Breast epithelium (tissue), 4 donors: ENCODE results near the gene ALDH1L1. TPM values are rescaled to one million over a fixed set of nuclear protein-coding genes. Genes with fewer than 3 reads are reported as not detected.

Source experiments
- DNase-seq, 2 donors: peaks; one replicate each; pipeline ENCODE4 v3.0.0-alpha.2; 2019; ENCODE audit warnings: low spot score in 2 of 2
- H3K27ac ChIP-seq, 2 donors: fragments of 200-600 bp; sonication (generic) in 1 of 2; one replicate each; pipeline ENCODE4 v1.5.1; 2016 to 2019; ENCODE audit warnings: mild to moderate bottlenecking in 1 of 2
- H3K27me3 ChIP-seq, 2 donors: fragments of 200-600 bp; sonication (generic) in 1 of 2; one replicate each; pipeline versions ENCODE4 v1.5.1 to v1.6.0; 2017 to 2019; ENCODE audit warnings: control low read depth in 1 of 2, mild to moderate bottlenecking in 1 of 2
- H3K36me3 ChIP-seq: fragments of 200-600 bp; one replicate; pipeline ENCODE4 v1.5.1; 2019
- H3K4me1 ChIP-seq, 2 donors: fragments of 200-600 bp; sonication (generic); one replicate each; pipeline ENCODE4 v1.5.1; 2016 to 2019; ENCODE audit warnings: control low read depth in 1 of 2
- H3K4me3 ChIP-seq, 3 donors: fragments of 200-600 bp; sonication (generic); 1 replicate in 2 of 3; 2 replicates in 1 of 3; pipeline ENCODE4 v1.5.1; 2016 to 2019; ENCODE audit warnings: mild to moderate bottlenecking in 3 of 3, moderate library complexity in 2 of 3
- H3K9me3 ChIP-seq, 2 donors: fragments of 200-600 bp; sonication (generic) in 1 of 2; one replicate each; pipeline ENCODE4 v1.5.1; 2016 to 2019; ENCODE audit warnings: control low read depth in 1 of 2
- CTCF ChIP-seq, 3 donors: fragments of 450-650 bp; IDR thresholded peaks; one replicate each; pipeline ENCODE4 v1.5.1; 2016 to 2017; ENCODE audit warnings: antibody characterized with exemption in 3 of 3, mild to moderate bottlenecking in 3 of 3, moderate library complexity in 3 of 3
- POLR2A ChIP-seq: fragments of 450-650 bp; IDR thresholded peaks from one replicate; pipeline ENCODE4 v1.6.1; 2016; ENCODE audit warnings: antibody characterized with exemption, mild to moderate bottlenecking, moderate library complexity
- POLR2AphosphoS5 ChIP-seq, 3 donors: sonication (generic); formaldehyde crosslinking; IDR thresholded peaks; one replicate each; pipeline ENCODE4 v1.6.1; 2017; ENCODE audit warnings: antibody characterized with exemption in 3 of 3
- intact Hi-C: fragments of 100-400 bp; cut with DNase I; formaldehyde crosslinking; loops from one replicate; pipeline ENCODE4 v1.15.1; 2023; ENCODE audit warnings: low total_unique reads
- total RNA-seq, 3 donors: library from RNA; depleted of rRNA; stranded (reverse); fragments of >200 nt; gene quantifications; one replicate each; pipeline ENCODE4 v1.1.0, GENCODE V29; 2016

Gene ALDH1L1
- total RNA-seq, 3 donors from 2014 or later = 10.8 to 88.3 (median 29.0) TPM

GRCh38 chr3:126152458-126152857 lies 27.9 kb downstream of the ALDH1L1 start:
- Histone ChIP-seq H3K27ac (no peak overlapping the region), H3K4me3 (no peak overlapping the region), H3K4me1 (no peaks in the 10 kb centered on the region), H3K27me3 (no peaks in the 10 kb centered on the region), H3K36me3 (no peaks in the 10 kb centered on the region), H3K9me3 (no peaks in the 10 kb centered on the region)
- DNase-seq = peak in 1 of 2 donors; percentile 5
- intact Hi-C loops = no loop called here
- TF ChIP-seq CTCF (IDR thresholded peaks at IDR 0.05) (no peak), POLR2A (no peak), POLR2AphosphoS5 (IDR thresholded peaks at IDR 0.05) (no peak)

GRCh38 chr3:126151562-126152302 lies 28.7 kb downstream of the ALDH1L1 start:
- intact Hi-C loops = no loop called here
- TF ChIP-seq CTCF (IDR thresholded peaks at IDR 0.05) (no peak), POLR2AphosphoS5 (IDR thresholded peaks at IDR 0.05) (no peak)
- no peak overlapping the region for H3K4me3 ChIP-seq
- H3K36me3 ChIP-seq = no peaks in the 10 kb centered on the region
- no peaks in the 10 kb centered on the region for H3K9me3 ChIP-seq
- no peaks in the 10 kb centered on the region for H3K27me3 ChIP-seq
- no peaks in the 10 kb centered on the region for H3K4me1 ChIP-seq
- no peak overlapping the region for H3K27ac ChIP-seq
- DNase-seq = peak in 1 of 2 donors; percentile 13

- Histone ChIP-seq H3K36me3 (no peaks in the 10 kb centered on the region), H3K27me3 (no peaks in the 10 kb centered on the region), H3K27ac (no peak overlapping the region), H3K4me1 (no peaks in the 10 kb centered on the region), H3K9me3 (no peaks in the 10 kb centered on the region), H3K4me3 (no peak overlapping the region)
- intact Hi-C loops = no loop called here
- peak in 1 of 2 donors; percentile 11 for DNase-seq
- no peak for TF ChIP-seq POLR2AphosphoS5 (IDR thresholded peaks at IDR 0.05)
- no peak for TF ChIP-seq CTCF (IDR thresholded peaks at IDR 0.05)
- no peak for TF ChIP-seq POLR2A
These were observed 30.3 kb downstream of the ALDH1L1 start for GRCh38 chr3:126149960-126150515.

- H3K9me3 ChIP-seq = no peaks in the 10 kb centered on the region
- H3K27ac ChIP-seq = no peak overlapping the region
- TF ChIP-seq CTCF (IDR thresholded peaks at IDR 0.05) (no peak), POLR2A (no peak), POLR2AphosphoS5 (IDR thresholded peaks at IDR 0.05) (no peak)
- H3K4me3 ChIP-seq = no peak overlapping the region
- H3K4me1 ChIP-seq = no peaks in the 10 kb centered on the region
- H3K36me3 ChIP-seq = no peaks in the 10 kb centered on the region
- H3K27me3 ChIP-seq = no peaks in the 10 kb centered on the region
- intact Hi-C loops = no loop called here
- peak in 1 of 2 donors; percentile 7 for DNase-seq
These were observed 31.0 kb downstream of the ALDH1L1 start for GRCh38 chr3:126149256-126149902.
